CD4-positive, alpha-beta T cell (primary cell): ENCODE measurements around the gene CHD9NB. TPM values are rescaled to one million over a fixed set of nuclear protein-coding genes. Genes with fewer than 3 reads are reported as not detected.

ENCODE experiments used
- ATAC-seq: fragments of 200-7000 bp; cut with Tn5 transposase; one replicate; pipeline ENCODE4 v1.10.0; 2022; ENCODE audit warnings: mild to moderate bottlenecking; ENCODE audit not compliant: poor library complexity
- CTCF ChIA-PET: fragments of 350-600 bp; sonication (Branson Sonifier 250); formaldehyde crosslinking; loops from one replicate; lab custom pipeline; 2021; ENCODE audit warnings: antibody characterized with exemption, inconsistent platforms; lab: Charles Lee
- POLR2A ChIA-PET: fragments of 350-600 bp; sonication (Branson Sonifier 250); formaldehyde crosslinking; loops from one replicate; lab custom pipeline; 2021; ENCODE audit warnings: antibody characterized with exemption, inconsistent platforms; lab: Charles Lee
- DNase-seq, 14 experiments: peaks; one replicate each; pipeline ENCODE4 v3.0.0-alpha.2; 2013 to 2020; ENCODE audit warnings: mixed read lengths in 2 of 14
- H3K27ac ChIP-seq, 2 donors: one replicate each; pipeline versions ENCODE4 v1.5.1 to v1.7.0; 2013; ENCODE audit warnings: low read length in 2 of 2, low read depth in 1 of 2, mild to moderate bottlenecking in 1 of 2
- H3K27me3 ChIP-seq, 2 experiments: 1 replicate in 1 of 2; 2 replicates in 1 of 2; pipeline versions ENCODE4 v1.6.1 to v1.7.0; 2013; ENCODE audit warnings: low read length in 2 of 2, control low read depth in 1 of 2, mild to moderate bottlenecking in 1 of 2, moderate library complexity in 1 of 2; ENCODE audit not compliant: insufficient read depth in 2 of 2, control insufficient read depth in 1 of 2
- H3K36me3 ChIP-seq: one replicate; pipeline ENCODE4 v1.6.1; 2013; ENCODE audit warnings: low read length, control low read depth; ENCODE audit not compliant: insufficient read depth
- H3K4me1 ChIP-seq: one replicate; pipeline ENCODE4 v1.6.1; 2013; ENCODE audit warnings: low read length, control low read depth; ENCODE audit not compliant: insufficient read depth
- H3K4me3 ChIP-seq: one replicate; pipeline ENCODE4 v1.5.1; 2013; ENCODE audit warnings: mild to moderate bottlenecking, low read length, moderate library complexity
- H3K9me3 ChIP-seq, 2 experiments: 1 replicate in 1 of 2; 2 replicates in 1 of 2; pipeline versions ENCODE4 v1.6.1 to v1.7.0; 2013; ENCODE audit warnings: low read length in 2 of 2, mild to moderate bottlenecking in 2 of 2, control low read depth in 1 of 2, moderate library complexity in 1 of 2; ENCODE audit not compliant: control insufficient read depth in 1 of 2, insufficient read depth in 1 of 2
- H3K27ac Mint-ChIP-seq: one replicate; pipeline ENCODE4 v1.8.0; 2020; ENCODE audit warnings: mixed read lengths
- H3K27me3 Mint-ChIP-seq: one replicate; pipeline ENCODE4 v1.8.0; 2021; ENCODE audit warnings: mixed read lengths
- H3K36me3 Mint-ChIP-seq: one replicate; pipeline ENCODE4 v1.8.0; 2021; ENCODE audit warnings: low read depth, mixed read lengths
- H3K4me1 Mint-ChIP-seq: one replicate; pipeline ENCODE4 v1.8.0; 2021; ENCODE audit warnings: low read depth, mixed read lengths
- H3K4me3 Mint-ChIP-seq: one replicate; pipeline ENCODE4 v1.8.0; 2020; ENCODE audit warnings: mild to moderate bottlenecking, mixed read lengths
- H3K9me3 Mint-ChIP-seq: one replicate; pipeline ENCODE4 v1.8.0; 2020; ENCODE audit warnings: mixed read lengths
- intact Hi-C, 2 experiments: fragments of 100-400 bp; cut with DNase I in 1 of 2; cut with micrococcal nuclease in 1 of 2; formaldehyde crosslinking; loops; one replicate each; pipeline versions ENCODE4 v1.15.1 to v1.9.0; 2023 to 2025; cut with DNase I, micrococcal nuclease
- total RNA-seq, 174 experiments: library from RNA in 2 of 174; stranded (reverse) in 2 of 174; gene quantifications; one replicate each; pipeline ENCODE4 v1.2.3 and lab custom pipeline; 2021 to 2026
- TF ChIP-seq, protein P1 (sequence below): fragments of 200-600 bp; IDR thresholded peaks from one replicate; pipeline ENCODE4 v1.8.0; 2022; ENCODE audit warnings: antibody characterized with exemption, mild to moderate bottlenecking

CHD9NB gene
- total RNA-seq, 2 experiments from 2014 or later = not detected

DNA sequence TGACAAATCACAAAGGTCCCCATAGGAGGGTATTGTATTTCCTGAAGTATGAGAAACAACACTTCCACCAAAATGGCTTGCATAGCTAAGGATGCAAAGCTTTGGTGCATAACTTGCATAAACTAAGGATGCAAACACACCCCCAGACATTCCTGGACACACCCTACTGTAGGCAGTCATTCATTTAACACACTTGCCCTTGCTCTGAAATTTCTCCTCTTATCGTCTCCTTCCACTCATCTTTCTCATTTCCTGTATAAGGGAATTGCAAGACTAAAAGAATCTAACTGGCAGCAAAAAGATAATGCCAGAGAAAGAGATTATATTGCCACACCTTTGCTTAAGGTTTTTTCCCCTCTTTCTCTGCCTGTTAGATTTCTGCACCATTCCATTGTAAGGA lies 30.4 kb upstream of the CHD9NB start:
- H3K9me3 Mint-ChIP-seq = no peaks in the 10 kb centered on the region
- DNase-seq (no peak), ATAC-seq (no peak)
- no peaks in the 10 kb centered on the region for H3K4me1 ChIP-seq
- intact Hi-C loops = no loop called here
- H3K4me3 ChIP-seq = no peak overlapping the region
- H3K27ac ChIP-seq = no peak overlapping the region
- POLR2A ChIA-PET = no interaction called here
- no peaks in the 10 kb centered on the region for H3K27me3 Mint-ChIP-seq
- H3K9me3 ChIP-seq = no peaks in the 10 kb centered on the region
- H3K4me1 Mint-ChIP-seq = no peaks in the 10 kb centered on the region
- CTCF ChIA-PET = no interaction called here
- H3K36me3 ChIP-seq = no peaks in the 10 kb centered on the region
- H3K4me3 Mint-ChIP-seq = no peak overlapping the region
- no peak overlapping the region for H3K27ac Mint-ChIP-seq
- TF ChIP-seq, protein P1, sequence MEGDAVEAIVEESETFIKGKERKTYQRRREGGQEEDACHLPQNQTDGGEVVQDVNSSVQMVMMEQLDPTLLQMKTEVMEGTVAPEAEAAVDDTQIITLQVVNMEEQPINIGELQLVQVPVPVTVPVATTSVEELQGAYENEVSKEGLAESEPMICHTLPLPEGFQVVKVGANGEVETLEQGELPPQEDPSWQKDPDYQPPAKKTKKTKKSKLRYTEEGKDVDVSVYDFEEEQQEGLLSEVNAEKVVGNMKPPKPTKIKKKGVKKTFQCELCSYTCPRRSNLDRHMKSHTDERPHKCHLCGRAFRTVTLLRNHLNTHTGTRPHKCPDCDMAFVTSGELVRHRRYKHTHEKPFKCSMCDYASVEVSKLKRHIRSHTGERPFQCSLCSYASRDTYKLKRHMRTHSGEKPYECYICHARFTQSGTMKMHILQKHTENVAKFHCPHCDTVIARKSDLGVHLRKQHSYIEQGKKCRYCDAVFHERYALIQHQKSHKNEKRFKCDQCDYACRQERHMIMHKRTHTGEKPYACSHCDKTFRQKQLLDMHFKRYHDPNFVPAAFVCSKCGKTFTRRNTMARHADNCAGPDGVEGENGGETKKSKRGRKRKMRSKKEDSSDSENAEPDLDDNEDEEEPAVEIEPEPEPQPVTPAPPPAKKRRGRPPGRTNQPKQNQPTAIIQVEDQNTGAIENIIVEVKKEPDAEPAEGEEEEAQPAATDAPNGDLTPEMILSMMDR = no peak
- no peaks in the 10 kb centered on the region for H3K27me3 ChIP-seq
- no peaks in the 10 kb centered on the region for H3K36me3 Mint-ChIP-seq

- Mint-ChIP-seq H3K36me3 (no peaks in the 10 kb centered on the region), H3K4me3 (no peak overlapping the region), H3K27ac (no peak overlapping the region), H3K4me1 (no peaks in the 10 kb centered on the region), H3K27me3 (no peaks in the 10 kb centered on the region), H3K9me3 (no peaks in the 10 kb centered on the region)
- DNase-seq = no peak
- Histone ChIP-seq H3K27ac (no peak overlapping the region), H3K9me3 (no peaks in the 10 kb centered on the region), H3K4me3 (no peak overlapping the region), H3K36me3 (no peaks in the 10 kb centered on the region), H3K27me3 (no peaks in the 10 kb centered on the region), H3K4me1 (no peaks in the 10 kb centered on the region)
- intact Hi-C loops = no loop called here
- ChIA-PET CTCF (no interaction called here), POLR2A (no interaction called here)
- TF ChIP-seq, protein P1 = no peak
- no peak for ATAC-seq
Measured at GRCh38 chr16:53082509-53082908, 29.8 kb upstream of the CHD9NB start.

- no peak overlapping the region for H3K27ac Mint-ChIP-seq
- no peaks in the 10 kb centered on the region for H3K27me3 Mint-ChIP-seq
- TF ChIP-seq, protein P1 = no peak
- no peak for ATAC-seq
- intact Hi-C loops = no loop called here
- CTCF ChIA-PET = no interaction called here
- DNase-seq = no peak
- Histone ChIP-seq H3K4me1 (no peaks in the 10 kb centered on the region), H3K36me3 (no peaks in the 10 kb centered on the region), H3K27ac (no peak overlapping the region), H3K27me3 (no peaks in the 10 kb centered on the region), H3K9me3 (no peaks in the 10 kb centered on the region), H3K4me3 (no peak overlapping the region)
- no peaks in the 10 kb centered on the region for H3K9me3 Mint-ChIP-seq
- POLR2A ChIA-PET = no interaction called here
- no peak overlapping the region for H3K4me3 Mint-ChIP-seq
- H3K36me3 Mint-ChIP-seq = no peaks in the 10 kb centered on the region
- H3K4me1 Mint-ChIP-seq = no peaks in the 10 kb centered on the region
Measured at GRCh38 chr16:53081686-53082407, 29.1 kb upstream of the CHD9NB start.
